Measurements from ENCODE around the gene ARMC9. TPM values are rescaled to one million over a fixed set of nuclear protein-coding genes. Genes with fewer than 3 reads are reported as not detected.

The ARMC9 gene
- total and polyA plus RNA-seq, 2 of the 13 experiments (the other 11 are each of a cell fraction or from before 2014, with no cell fraction given) = 9.1 to 12.8 TPM

GRCh38 chr2:231191896-231192872 lies 6.2 kb upstream of the ARMC9 start:
- no peak overlapping the region for H2AFZ ChIP-seq (ENCODE audit: low read length)
- peaks cover 46% of the 10 kb centered on the region for H3K4me1 ChIP-seq (ENCODE audit: insufficient read depth, low read length)
- H3K9me3 ChIP-seq (ENCODE audit: low read length) = peaks cover 6% of the 10 kb centered on the region; the same call in 1 of the 2 replicates
- ATAC-seq = peak; percentile 75
- ChIA-PET POLR2A (interaction anchor here (1.0 to 1.6 kb wide), 2 partner anchors 9 to 273 kb away, joined by 4 to 8 read pairs; partner anchors contain the start of gene NCL), CTCF (ENCODE audit: low intra/inter-chr PET ratio, low total read pairs) (interaction anchor here (1.0 to 2.2 kb wide), 2 partner anchors 86 to 89 kb away, joined by 3 to 13 read pairs; no protein-coding TSS in a partner anchor)
- FAIRE-seq = peak; percentile 64
- H3K36me3 ChIP-seq (replicated peaks in 1 of 2; ENCODE audit: control insufficient read depth in 1 of 2, insufficient read depth in 2 of 2, low read length in 2 of 2) = no peaks in the 10 kb centered on the region
- H3K27ac ChIP-seq (ENCODE audit: extremely low read length, insufficient read depth, low read length) = no peak overlapping the region
- WGBS (ENCODE audit: low lambda C conversion rate) = 38% methylated on average over 19 of the region's 19 CpGs
- peak overlapping the region; percentile 73 for H3K4me2 ChIP-seq (ENCODE audit: low read depth, low read length)
- intact Hi-C loops (cut with micrococcal nuclease; ENCODE audit: unreplicated experiment) = loop anchor here (1.0 to 5.0 kb wide), 2 partner anchors 88 to 135 kb away; partner anchors contain the start of gene PSMD1
- in situ Hi-C loops (cut with HindIII; ENCODE audit: extremely low pct_ligation_motif_present, low pct_unique_long_range_greater_than_20kb) = loop anchor here (5.0 kb wide), 1 partner anchor 80 kb away; no protein-coding TSS in a partner anchor
- no peaks in the 10 kb centered on the region for H3K79me2 ChIP-seq (ENCODE audit: insufficient read depth, low read length)
- H4K20me1 ChIP-seq (ENCODE audit: insufficient read depth, low read length) = no peaks in the 10 kb centered on the region
- peak overlapping the region in 1 of 3 experiments; percentile 43; a peak in 1 of 6 replicates for H3K4me3 ChIP-seq (replicated peaks in 1 of 3; ENCODE audit: insufficient read depth in 1 of 3, low read depth in 2 of 3, low read length in 3 of 3)
- no TSS peak for BruUV-seq (replicated peaks)
- peaks cover 0 to 1% of the 10 kb centered on the region in 2 experiments; a peak in 2 of 5 replicates for H3K27me3 ChIP-seq (ENCODE audit: control insufficient read depth in 1 of 2, insufficient read depth in 2 of 2, low read length in 2 of 2)
- peak overlapping the region; percentile 3; the same call in 1 of the 2 replicates for H3K9ac ChIP-seq (ENCODE audit: insufficient read depth, low read depth, low read length)
- DNase-seq (ENCODE audit: low spot score) = peak; percentile 70
- TF ChIP-seq TBX2 (CRISPR knock-in tag; IDR thresholded peaks at IDR 0.05; ENCODE audit: borderline replicate concordance) = peak; percentile 49
- 0 out of 2 replicates have a peak, but pooled peaks have one; percentile 4 for TF ChIP-seq NFE2L2 (IDR thresholded peaks at IDR 0.05; ENCODE audit: low read length)
- peak; percentile 51; the same call in 1 of the 2 replicates for TF ChIP-seq CEBPB (IDR thresholded peaks at IDR 0.05; ENCODE audit: borderline replicate concordance, low read depth, low read length)
- no peak for TF ChIP-seq CENPX (CRISPR knock-in tag; IDR thresholded peaks at IDR 0.05)
- TF ChIP-seq RAD51 (IDR thresholded peaks at IDR 0.05; ENCODE audit: borderline replicate concordance) = no peak
- 0 out of 2 replicates have a peak, but pooled peaks have one; percentile 57 for TF ChIP-seq ZNF343 (CRISPR knock-in tag; IDR thresholded peaks at IDR 0.05)
- no peak for TF ChIP-seq ZNF225 (CRISPR knock-in tag; IDR thresholded peaks at IDR 0.05)
- 0 out of 2 replicates have a peak, but pooled peaks have one; percentile 72 for TF ChIP-seq CC2D1A (CRISPR knock-in tag; IDR thresholded peaks at IDR 0.05)
- no peak for TF ChIP-seq ZFY (CRISPR knock-in tag; IDR thresholded peaks at IDR 0.05)
- no peak for TF ChIP-seq HDAC1 (CRISPR knock-in tag; IDR thresholded peaks at IDR 0.05)
- no peak for TF ChIP-seq ZNF609 (CRISPR knock-in tag; IDR thresholded peaks at IDR 0.05; ENCODE audit: borderline replicate concordance)
- peak; percentile 57 for TF ChIP-seq CEBPG (CRISPR knock-in tag; IDR thresholded peaks at IDR 0.05)
- no peak for TF ChIP-seq JUNB (CRISPR knock-in tag; IDR thresholded peaks at IDR 0.05; ENCODE audit: borderline replicate concordance)
- TF ChIP-seq SAP130 (CRISPR knock-in tag; IDR thresholded peaks at IDR 0.05; ENCODE audit: low read depth) = peak; percentile 42; the same call in 1 of the 2 replicates
- peak; percentile 25 for TF ChIP-seq ZNF781 (CRISPR knock-in tag; IDR thresholded peaks at IDR 0.05; ENCODE audit: borderline replicate concordance, not compliant biosample characterization)

Measured in HepG2 (cell line).